ENCODE measurements around the gene ZNF625. TPM values are rescaled to one million over a fixed set of nuclear protein-coding genes. Genes with fewer than 3 reads are reported as not detected.

The ZNF625 gene
- total RNA-seq, 2 experiments from 2014 or later = 0.56 to 0.85 TPM

DNA sequence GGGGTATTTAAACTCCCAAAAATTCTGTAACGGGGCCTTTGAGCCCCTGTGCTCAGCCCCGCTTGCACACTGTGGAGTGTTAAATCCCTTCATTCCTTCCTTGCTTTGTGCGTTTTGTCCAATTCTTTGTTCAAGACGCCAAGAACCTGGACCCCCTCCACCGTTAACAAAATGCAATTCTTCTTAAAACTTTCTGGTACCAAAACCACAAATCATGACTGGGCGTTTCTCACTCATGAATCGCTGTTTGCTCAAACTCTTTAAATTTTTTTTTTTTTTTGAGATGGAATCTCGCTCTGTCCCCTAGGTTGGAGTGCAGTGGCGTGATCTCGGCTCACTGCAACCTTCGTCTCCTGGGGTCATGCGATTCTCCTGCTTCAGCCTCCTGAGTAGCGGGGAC, 17.3 kb downstream of the ZNF625 start:
- ChIA-PET CTCF (interaction anchor here (2.7 kb wide), 1 partner anchor 79 kb away, joined by 23 read pairs; no protein-coding TSS in a partner anchor), POLR2A (interaction anchor here (1.1 kb wide), 1 partner anchor 79 kb away, joined by 4 read pairs; no protein-coding TSS in a partner anchor)
- H3K4me1 ChIP-seq (ENCODE audit: insufficient read depth, low read length) = peaks cover 36% of the 10 kb centered on the region
- ATAC-seq (ENCODE audit: poor library complexity) (no peak), DNase-seq (no peak)
- H3K27me3 Mint-ChIP-seq = no peaks in the 10 kb centered on the region
- H3K27ac Mint-ChIP-seq = peak overlapping the region; percentile 47
- TF ChIP-seq, protein P1, sequence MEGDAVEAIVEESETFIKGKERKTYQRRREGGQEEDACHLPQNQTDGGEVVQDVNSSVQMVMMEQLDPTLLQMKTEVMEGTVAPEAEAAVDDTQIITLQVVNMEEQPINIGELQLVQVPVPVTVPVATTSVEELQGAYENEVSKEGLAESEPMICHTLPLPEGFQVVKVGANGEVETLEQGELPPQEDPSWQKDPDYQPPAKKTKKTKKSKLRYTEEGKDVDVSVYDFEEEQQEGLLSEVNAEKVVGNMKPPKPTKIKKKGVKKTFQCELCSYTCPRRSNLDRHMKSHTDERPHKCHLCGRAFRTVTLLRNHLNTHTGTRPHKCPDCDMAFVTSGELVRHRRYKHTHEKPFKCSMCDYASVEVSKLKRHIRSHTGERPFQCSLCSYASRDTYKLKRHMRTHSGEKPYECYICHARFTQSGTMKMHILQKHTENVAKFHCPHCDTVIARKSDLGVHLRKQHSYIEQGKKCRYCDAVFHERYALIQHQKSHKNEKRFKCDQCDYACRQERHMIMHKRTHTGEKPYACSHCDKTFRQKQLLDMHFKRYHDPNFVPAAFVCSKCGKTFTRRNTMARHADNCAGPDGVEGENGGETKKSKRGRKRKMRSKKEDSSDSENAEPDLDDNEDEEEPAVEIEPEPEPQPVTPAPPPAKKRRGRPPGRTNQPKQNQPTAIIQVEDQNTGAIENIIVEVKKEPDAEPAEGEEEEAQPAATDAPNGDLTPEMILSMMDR (IDR thresholded peaks at IDR 0.05) = no peak
- H3K36me3 ChIP-seq (ENCODE audit: insufficient read depth, low read length) = peaks cover 14% of the 10 kb centered on the region
- H3K27ac ChIP-seq (ENCODE audit: low read depth in 1 of 2, low read length in 2 of 2) = no peak overlapping the region
- peaks cover 4% of the 10 kb centered on the region for H3K9me3 Mint-ChIP-seq
- H3K4me1 Mint-ChIP-seq (ENCODE audit: low read depth) = peaks cover 43% of the 10 kb centered on the region
- H3K4me3 ChIP-seq (ENCODE audit: low read length) = peak overlapping the region; percentile 97
- H3K4me3 Mint-ChIP-seq = peak overlapping the region; percentile 88
- H3K36me3 Mint-ChIP-seq (ENCODE audit: low read depth) = peaks cover 48% of the 10 kb centered on the region
- no peaks in the 10 kb centered on the region for H3K27me3 ChIP-seq (ENCODE audit: control insufficient read depth in 1 of 2, insufficient read depth in 2 of 2, low read length in 2 of 2)
- peaks cover 2 to 6% of the 10 kb centered on the region in 2 experiments for H3K9me3 ChIP-seq (ENCODE audit: control insufficient read depth in 1 of 2, insufficient read depth in 1 of 2, low read length in 2 of 2)
- intact Hi-C loops (cut with DNase I, micrococcal nuclease) = no loop called here

- Histone ChIP-seq H3K4me3 (ENCODE audit: low read length) (no peak overlapping the region), H3K4me1 (ENCODE audit: insufficient read depth, low read length) (peaks cover 36% of the 10 kb centered on the region), H3K27ac (ENCODE audit: low read depth in 1 of 2, low read length in 2 of 2) (no peak overlapping the region), H3K36me3 (ENCODE audit: insufficient read depth, low read length) (peaks cover 32% of the 10 kb centered on the region), H3K9me3 (ENCODE audit: control insufficient read depth in 1 of 2, insufficient read depth in 1 of 2, low read length in 2 of 2) (peaks cover 12 to 21% of the 10 kb centered on the region in 2 experiments), H3K27me3 (ENCODE audit: control insufficient read depth in 1 of 2, insufficient read depth in 2 of 2, low read length in 2 of 2) (no peaks in the 10 kb centered on the region)
- peaks cover 4% of the 10 kb centered on the region for H3K9me3 Mint-ChIP-seq
- H3K36me3 Mint-ChIP-seq (ENCODE audit: low read depth) = peaks cover 67% of the 10 kb centered on the region
- ChIA-PET CTCF (interaction anchor here (0.6 to 2.4 kb wide), 5 partner anchors 10 to 340 kb away, joined by 3 to 7 read pairs (median 4); no protein-coding TSS in a partner anchor), POLR2A (no interaction called here)
- ATAC-seq (ENCODE audit: poor library complexity) (peak; percentile 30), DNase-seq (peak in 8 of 14 experiments; percentile 13 to 65 (median 43))
- intact Hi-C loops (cut with DNase I, micrococcal nuclease) = no loop called here
- peak overlapping the region; percentile 76 for H3K4me3 Mint-ChIP-seq
- H3K27me3 Mint-ChIP-seq = no peaks in the 10 kb centered on the region
- peaks cover 41% of the 10 kb centered on the region for H3K4me1 Mint-ChIP-seq (ENCODE audit: low read depth)
- TF ChIP-seq, protein P1 (IDR thresholded peaks at IDR 0.05) = peak; percentile 38
- peak overlapping the region; percentile 2 for H3K27ac Mint-ChIP-seq
Measured at GRCh38 chr19:12137221-12137940, 19.2 kb downstream of the ZNF625 start.

GRCh38 chr19:12133069-12133468, 23.5 kb downstream of the ZNF625 start:
- no peak for DNase-seq
- peaks cover 7% of the 10 kb centered on the region for H3K9me3 Mint-ChIP-seq
- no peaks in the 10 kb centered on the region for H3K27me3 ChIP-seq (ENCODE audit: control insufficient read depth in 1 of 2, insufficient read depth in 2 of 2, low read length in 2 of 2)
- H3K27ac Mint-ChIP-seq = no peak overlapping the region
- no peak overlapping the region for H3K27ac ChIP-seq (ENCODE audit: low read depth in 1 of 2, low read length in 2 of 2)
- peaks cover 9% of the 10 kb centered on the region for H3K4me1 ChIP-seq (ENCODE audit: insufficient read depth, low read length)
- peaks cover 7% of the 10 kb centered on the region for H3K4me1 Mint-ChIP-seq (ENCODE audit: low read depth)
- H3K4me3 Mint-ChIP-seq = no peak overlapping the region
- H3K36me3 Mint-ChIP-seq (ENCODE audit: low read depth) = peaks cover 71% of the 10 kb centered on the region
- POLR2A ChIA-PET = no interaction called here
- no peak for ATAC-seq (ENCODE audit: poor library complexity)
- H3K9me3 ChIP-seq (ENCODE audit: control insufficient read depth in 1 of 2, insufficient read depth in 1 of 2, low read length in 2 of 2) = peaks cover 36 to 43% of the 10 kb centered on the region in 2 experiments
- H3K27me3 Mint-ChIP-seq = no peaks in the 10 kb centered on the region
- TF ChIP-seq, protein P1 (IDR thresholded peaks at IDR 0.05) = no peak
- no peak overlapping the region for H3K4me3 ChIP-seq (ENCODE audit: low read length)
- intact Hi-C loops (cut with DNase I, micrococcal nuclease) = no loop called here
- peaks cover 32% of the 10 kb centered on the region for H3K36me3 ChIP-seq (ENCODE audit: insufficient read depth, low read length)
- CTCF ChIA-PET = no interaction called here
